Left renal pelvis (tissue), 4 donors: Measurements from ENCODE around the gene RAD51B. TPM values are rescaled to one million over a fixed set of nuclear protein-coding genes. Genes with fewer than 3 reads are reported as not detected.
"Not testable (repeated sequence)": the region's sequence is repeated elsewhere in the genome, so short reads cannot be mapped to it uniquely, and the experiment has no call there.

Experiments used
- DNase-seq, 4 donors: peaks; one replicate each; pipeline ENCODE4 v3.0.0-alpha.2; 2013; ENCODE audit warnings: low read depth in 4 of 4, low spot score in 3 of 4
- polyA plus RNA-seq, 4 donors: library from polyadenylated mRNA; unstranded; fragments of 120-200 nt; gene quantifications; one replicate each; pipeline ENCODE4 v1.2.1, GENCODE V29; 2013; ENCODE audit not compliant: insufficient read length in 4 of 4

RAD51B gene
- polyA plus RNA-seq, 4 donors: 9.4 to 12.6 (median 11.6) TPM

DNA sequence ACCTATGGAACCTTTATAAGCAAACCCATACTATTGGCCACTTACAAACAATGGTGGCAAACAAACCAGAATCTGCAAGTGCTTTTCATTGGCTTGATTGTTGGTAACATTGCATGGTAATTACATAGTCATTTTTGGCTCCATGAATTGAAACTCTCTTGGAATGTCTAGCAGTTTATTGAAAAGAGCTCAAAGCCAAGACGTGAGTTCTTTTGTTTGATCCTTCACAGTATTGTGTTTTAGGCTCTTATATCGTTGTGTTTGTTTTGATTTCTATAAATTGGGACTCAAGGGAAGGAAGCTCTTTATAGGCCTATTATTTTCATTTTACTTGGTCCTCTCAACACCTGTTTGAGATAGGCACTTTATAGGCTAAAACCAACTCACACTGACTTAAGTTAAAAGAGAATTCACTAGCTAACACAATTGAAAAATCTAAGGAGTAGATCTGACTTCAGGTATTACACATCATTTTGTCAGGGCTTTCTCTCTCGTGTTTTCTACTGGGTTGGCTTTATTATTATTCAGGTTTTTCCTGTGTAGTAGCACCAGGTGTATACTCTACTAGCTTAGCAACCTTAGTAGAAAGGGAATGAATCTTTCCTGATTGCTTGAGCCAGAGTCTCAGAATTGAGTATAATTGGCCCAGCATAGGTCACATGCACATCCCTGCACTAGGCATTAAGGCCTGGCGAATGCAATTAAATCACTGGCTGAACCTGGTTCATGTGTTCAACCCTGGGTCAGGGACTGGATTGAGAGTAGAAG is 341.4 kb downstream of the RAD51B start:
- DNase-seq: no peak

- no peak for DNase-seq
Observed at GRCh38 chr14:68162887-68163286, 343.3 kb downstream of the RAD51B start.

DNA sequence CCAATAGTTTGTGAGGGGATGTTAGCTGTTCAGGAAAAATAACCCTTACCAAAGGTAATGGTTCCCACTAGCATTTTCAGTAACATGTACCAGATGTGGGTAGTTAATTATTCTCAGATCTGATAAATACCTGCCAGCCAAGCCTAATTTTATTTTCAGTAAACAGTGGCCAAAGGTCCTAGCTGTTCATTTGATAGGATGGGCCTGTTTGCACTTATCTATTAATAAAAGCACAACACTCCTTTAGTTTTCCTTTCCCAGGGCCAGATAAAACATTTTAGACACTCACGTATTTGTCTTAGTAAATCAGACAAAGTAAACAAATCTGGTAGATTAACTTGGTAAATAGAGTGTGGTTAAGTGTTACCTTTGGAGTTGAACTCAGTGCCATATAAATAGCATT is 345.1 kb downstream of the RAD51B start:
- DNase-seq: no peak

- no peak for DNase-seq
Observed at GRCh38 chr14:68165274-68165843, 345.8 kb downstream of the RAD51B start.

- no peak for DNase-seq
Observed at GRCh38 chr14:68166731-68167382, 347.3 kb downstream of the RAD51B start.

- DNase-seq: no peak
Observed at GRCh38 chr14:68167383-68168087, 348.0 kb downstream of the RAD51B start.

GRCh38 chr14:68168460-68169109 is 349.0 kb downstream of the RAD51B start:
- no peak for DNase-seq

DNA sequence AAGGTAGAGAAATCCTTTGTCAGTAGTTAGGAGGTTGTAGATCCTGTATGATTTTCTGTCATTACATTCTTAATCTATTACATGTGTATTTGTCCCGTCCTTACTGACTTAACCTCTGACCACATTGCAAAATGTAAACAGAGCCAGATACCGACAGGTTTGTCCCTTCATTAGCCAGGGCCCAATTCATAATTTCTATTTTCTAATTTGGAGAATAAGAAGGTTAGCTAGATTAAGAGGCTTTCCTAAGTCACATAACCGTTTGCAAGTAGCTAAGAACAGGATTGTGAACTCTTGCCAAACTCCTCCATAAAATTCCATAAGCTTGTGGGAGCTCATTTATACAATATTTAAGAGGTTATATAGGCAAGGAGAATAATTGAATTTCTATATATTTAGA is 352.6 kb downstream of the RAD51B start:
- no peak for DNase-seq

DNA sequence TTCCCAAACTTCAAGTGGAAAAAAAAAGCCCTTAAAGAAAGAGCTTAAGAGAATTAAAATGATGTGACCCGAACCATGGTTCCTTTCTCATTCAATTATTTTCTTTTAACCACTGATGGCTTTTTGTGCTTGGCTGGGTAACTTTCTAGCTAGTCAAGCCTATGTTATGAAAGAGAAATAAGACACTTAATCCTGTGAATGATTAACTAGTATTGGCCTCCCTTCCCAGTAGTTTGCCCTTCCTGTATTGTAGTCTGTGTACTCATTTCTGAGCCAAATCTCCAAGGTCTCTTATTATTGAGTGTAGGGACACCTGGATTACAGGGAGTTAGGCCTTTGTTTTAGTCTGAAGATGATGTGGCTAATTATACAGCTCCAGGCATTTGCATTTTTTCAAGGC is 353.0 kb downstream of the RAD51B start:
- no peak for DNase-seq

DNA sequence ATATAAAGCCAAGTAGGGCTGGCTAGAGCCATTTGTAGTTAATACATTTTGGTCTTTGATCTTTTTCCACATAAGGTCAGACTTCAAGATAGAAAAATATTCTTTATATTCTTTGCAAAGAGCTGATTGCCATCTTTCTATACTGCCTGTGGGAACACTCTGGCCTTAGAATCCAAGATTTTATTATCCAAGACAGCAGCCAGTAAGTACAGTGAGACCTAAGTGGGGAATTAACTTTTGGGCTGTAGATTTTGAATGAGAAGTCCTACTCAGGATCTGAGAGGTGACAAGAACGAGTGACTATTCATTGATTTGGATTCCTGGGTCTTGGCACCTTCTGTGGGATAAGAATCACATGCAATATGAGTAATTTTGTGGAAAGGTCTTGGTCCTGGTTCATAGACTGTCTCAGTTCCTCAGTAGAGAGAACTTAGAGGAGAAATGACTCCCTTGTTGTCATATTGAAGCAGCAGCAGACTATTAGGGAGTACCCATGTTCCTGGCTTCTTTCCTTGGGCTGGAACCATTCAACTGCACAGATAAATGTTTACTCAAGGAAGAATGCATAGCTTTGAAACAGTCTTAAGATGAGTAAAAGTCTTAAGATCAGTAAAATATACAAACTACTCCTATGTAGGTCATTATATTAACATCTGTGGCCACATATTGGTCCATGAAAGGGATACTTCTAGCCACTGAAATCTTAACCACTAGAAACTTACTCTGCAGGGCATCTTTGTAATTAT is 353.8 kb downstream of the RAD51B start:
- no peak for DNase-seq

DNA sequence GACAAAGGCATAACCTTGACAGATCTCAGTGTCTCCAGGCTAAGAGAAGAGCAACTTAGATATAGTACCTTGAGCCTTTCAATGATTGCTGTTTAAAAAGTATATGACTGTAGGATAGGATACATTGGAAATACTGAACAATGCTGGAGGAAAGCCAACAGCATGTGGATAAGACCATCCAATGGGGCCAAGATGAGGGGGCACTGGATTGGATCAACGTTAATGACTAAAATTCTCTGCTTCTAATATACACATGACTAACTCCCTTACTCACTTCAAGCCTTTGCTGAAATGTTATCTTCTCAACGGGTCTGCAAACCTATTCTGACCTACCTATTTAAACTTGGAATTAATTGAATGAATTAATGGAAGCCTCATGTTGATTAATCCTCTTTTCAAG is 354.9 kb downstream of the RAD51B start:
- no peak for DNase-seq

DNA sequence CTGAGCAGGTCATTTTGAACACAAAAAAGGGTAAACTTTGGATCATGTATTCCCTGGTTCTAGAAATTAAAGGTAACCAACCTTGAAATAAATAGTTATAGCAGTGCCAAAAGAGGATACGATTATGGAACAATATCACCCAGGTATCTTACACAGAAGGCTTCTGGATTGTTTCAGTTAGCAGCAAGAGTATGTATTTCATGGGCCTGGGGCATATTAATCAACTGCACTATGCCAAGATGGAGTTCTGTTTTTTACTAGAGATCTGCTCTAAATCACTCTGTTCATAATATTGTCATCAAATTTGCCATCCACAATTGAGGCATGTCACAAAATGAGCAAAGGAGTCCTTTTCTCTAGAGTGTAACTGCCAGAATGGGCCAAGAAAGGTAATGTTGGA is 357.1 kb downstream of the RAD51B start:
- no peak for DNase-seq

DNA sequence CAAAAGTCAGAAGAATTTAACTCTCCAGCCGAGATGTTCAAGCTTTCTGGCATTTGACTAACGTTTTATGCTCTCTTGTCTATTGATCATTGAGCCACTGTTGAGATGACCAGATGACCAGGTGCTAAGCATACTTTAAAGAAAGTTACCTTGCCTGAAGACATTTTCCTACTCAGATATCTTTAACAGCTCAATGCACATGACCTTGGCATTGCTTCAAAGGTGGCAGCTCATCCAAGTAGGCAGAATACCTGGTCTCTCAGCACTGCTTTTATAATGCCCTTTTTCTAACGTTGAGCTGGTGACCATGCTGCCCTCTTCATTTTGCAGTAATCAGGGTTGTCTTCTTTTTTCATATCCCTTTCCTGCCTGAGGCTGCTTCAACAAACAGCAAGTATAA is 358.1 kb downstream of the RAD51B start:
- no peak for DNase-seq

DNA sequence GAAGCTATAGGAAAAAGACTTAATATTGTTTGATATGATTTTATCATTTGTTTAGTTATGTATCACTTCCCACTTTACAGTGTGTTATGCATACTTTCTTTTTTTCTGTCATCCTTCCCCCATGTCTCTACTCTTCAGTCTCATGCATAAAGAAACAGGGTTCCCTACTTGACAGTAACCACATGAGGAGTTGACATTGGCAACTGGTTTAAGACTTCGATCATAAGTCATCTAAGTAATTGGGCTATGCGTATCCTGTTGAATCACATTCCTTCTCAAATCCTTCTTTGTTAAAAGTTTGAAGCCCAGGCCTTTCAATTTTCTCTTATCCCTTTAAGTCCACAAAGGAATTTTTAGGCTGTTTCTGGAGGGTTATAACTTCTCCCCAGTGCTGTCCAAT is 358.7 kb downstream of the RAD51B start:
- DNase-seq: no peak

DNA sequence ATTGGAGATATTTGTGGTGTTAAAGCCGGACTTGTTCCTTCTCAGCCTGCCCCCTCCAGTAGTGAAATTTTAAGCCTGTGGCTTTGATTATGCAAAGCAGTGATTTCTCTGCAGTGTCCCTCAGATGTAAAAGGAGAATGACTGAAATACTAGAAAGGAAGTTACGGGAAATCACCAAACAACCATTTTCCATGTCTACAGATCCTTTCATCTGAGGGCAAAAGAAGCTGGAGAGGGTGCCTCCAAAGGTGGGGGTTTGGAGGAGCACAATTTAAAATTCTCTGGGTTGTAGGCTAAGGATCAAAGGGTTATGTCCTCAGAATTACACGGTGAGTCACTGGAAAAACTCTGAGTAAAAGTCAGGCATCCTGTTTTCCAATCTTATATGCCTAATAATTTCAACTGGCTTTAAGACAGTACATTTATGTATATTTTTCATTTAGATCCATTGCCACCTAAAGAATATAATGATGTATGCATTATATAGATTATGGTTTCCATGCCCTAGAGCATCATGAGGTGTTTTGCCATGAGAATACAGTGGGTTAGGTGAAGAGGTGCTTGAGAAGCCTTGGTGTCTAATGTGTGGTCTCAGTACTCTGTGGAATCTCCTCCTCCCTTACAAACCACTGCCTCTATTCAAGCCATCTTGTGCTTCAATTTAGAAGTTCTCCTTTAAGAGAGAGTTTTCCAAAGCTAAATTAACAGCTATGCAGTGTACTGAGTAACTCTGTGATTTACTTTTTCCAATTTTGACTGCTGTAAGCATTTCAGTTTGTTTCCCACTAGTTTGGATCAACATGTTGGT is 362.1 kb downstream of the RAD51B start:
- DNase-seq: no peak

GRCh38 chr14:68182492-68182891 is 362.9 kb downstream of the RAD51B start:
- DNase-seq: no peak

GRCh38 chr14:68186500-68187276 is 367.1 kb downstream of the RAD51B start:
- DNase-seq: not testable (repeated sequence)

GRCh38 chr14:68188174-68188573 is 368.6 kb downstream of the RAD51B start:
- no peak for DNase-seq

GRCh38 chr14:68190032-68190431 is 370.5 kb downstream of the RAD51B start:
- no peak for DNase-seq
